GM19468 (cell line): Measurements from ENCODE around the gene FGFRL1.
"Not testable (repeated sequence)": the region's sequence is repeated elsewhere in the genome, so short reads cannot be mapped to it uniquely, and the experiment has no call there.

Experiments used
- ATAC-seq: cut with Tn5 transposase; IDR thresholded peaks from one replicate; pipeline ENCODE4 v1.9.1; 2021; ENCODE audit warnings: mild to moderate bottlenecking, moderate library complexity, moderate number of reproducible peaks; ENCODE audit not compliant: unreplicated experiment; ENCODE audit errors: extremely low read depth

FGFRL1 gene

DNA sequence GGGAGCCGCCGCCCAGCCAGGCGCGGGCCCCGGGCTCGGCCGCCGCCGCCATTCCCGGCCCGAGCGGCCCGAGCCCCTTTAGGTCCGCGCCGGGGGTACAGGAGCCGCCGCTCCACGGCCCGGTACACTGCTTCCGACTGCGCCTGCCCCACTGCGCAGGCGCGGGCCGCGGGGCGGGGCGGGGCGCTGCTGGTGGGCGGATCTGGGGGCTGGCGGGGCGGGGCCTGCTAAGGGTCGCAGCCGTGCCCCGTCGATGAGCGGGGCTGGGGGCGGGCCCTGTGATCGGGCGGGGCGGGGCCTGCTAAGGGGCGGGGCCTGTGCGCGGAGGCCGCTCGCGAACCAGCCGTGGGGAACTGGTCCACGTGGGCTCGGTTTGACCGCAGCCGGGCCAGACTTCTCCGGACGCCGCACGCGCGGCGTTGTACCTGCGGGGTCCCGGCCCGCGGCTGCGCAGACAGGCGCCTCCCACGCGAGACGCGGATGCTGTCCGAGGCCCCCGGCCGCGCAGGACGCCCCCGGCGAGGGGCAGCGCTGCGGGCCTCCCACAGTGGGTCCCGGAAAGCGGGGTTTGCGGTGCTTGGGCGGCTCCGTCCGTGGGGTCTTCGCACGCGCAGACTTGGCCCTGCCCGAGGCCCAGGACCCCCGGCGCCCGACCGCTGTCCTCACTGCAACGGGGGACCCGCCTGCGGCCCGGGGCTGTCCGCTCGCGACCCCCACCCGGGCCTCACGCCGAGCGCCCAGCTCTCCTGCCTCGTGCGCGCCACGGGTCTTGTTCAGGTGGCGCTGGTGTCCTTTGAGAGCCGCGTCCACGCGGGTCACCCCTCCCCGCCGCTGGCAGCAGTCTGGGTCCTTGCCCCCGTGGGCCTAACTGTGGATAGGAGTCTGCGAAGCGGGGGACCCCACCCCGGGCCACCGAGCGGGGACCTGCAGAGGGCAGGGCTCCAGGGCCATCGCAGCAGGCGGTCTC, 37.7 kb upstream of the FGFRL1 start, which contains the start of gene DGKQ:
TSS of gene DGKQ (minus strand) at position 139 of the 967 bp plus-strand sequence. CDS start at position 52, 87 bp downstream.
- no peak for ATAC-seq

DNA sequence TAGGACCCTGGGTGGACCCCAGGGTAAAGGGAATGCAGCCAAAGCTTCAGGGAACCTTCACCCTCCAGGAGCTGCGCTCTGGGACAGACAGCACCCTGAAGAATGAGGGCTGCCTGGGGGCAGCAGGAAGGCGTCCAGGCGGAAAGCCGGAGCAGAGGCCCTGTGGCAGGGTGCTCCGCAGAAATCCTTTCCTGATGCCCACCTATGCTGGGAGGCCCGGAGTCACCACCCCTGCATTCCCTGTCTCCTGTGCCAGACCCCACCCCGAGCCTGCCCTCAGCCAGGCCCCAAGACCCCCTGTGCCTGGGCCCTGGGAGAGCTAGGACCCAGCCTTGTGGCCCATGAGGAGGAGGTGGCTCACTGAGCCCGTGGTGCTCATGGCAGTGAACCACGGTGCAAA, 36.8 kb upstream of the FGFRL1 start:
- no peak for ATAC-seq

DNA sequence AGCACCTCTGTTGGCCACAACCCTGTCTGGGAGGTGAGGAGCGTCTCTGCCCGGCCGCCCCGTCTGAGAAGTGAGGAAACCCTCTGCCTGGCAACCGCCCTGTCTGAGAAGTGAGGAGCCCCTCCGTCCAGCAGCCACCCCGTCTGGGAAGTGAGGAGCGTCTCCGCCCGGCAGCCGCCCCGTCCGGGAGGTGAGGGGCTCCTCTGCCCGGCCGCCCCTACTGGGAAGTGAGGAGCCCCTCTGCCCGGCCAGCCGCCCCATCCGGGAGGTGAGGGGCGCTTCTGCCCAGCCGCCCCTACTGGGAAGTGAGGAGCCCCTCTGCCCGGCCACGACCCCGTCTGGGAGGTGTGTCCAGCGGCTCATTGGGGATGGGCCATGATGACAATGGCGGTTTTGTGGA, 35.4 kb upstream of the FGFRL1 start:
- ATAC-seq, result not testable (repeated sequence)

DNA sequence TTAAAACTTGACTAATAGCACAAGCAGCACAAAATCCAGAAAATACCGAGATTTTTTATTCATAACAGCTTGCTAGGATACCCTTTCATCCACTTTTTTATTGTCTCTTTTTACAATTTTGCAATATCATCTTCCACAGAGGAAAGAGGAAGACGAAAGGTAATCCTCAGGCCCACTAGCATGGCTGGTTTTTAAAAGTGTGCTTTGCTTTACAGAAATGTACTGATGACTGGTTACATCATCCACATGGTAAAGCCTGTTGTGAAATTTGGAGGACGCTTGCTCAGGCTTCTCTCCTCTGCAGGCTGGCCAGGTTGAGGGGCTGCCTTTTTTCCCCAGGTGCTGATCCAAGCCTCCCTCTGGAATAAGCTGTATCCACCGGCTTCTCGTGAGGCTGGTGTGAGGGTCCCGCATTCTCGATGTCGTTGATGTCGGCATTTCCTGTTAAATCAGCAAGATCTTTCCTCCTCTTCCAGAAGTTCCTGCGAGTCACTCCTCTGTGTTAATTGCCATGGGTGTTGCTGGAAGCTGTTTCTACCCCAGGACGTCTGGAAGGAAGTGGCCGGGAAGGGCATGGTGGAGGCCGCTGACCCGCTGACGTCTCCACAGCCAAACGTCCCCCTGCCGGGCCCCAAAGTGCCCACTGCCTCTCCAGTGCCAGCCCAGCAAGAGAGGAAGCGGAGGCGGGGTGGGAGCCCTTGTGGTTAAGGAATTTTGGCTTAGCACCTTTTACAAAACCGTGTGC, 32.3 kb upstream of the FGFRL1 start:
- no peak for ATAC-seq

- no peak for ATAC-seq
These were observed 29.1 kb upstream of the FGFRL1 start for GRCh38 chr4:982291-982690.

- no peak for ATAC-seq
These were observed 28.6 kb upstream of the FGFRL1 start for GRCh38 chr4:982814-983213.

DNA sequence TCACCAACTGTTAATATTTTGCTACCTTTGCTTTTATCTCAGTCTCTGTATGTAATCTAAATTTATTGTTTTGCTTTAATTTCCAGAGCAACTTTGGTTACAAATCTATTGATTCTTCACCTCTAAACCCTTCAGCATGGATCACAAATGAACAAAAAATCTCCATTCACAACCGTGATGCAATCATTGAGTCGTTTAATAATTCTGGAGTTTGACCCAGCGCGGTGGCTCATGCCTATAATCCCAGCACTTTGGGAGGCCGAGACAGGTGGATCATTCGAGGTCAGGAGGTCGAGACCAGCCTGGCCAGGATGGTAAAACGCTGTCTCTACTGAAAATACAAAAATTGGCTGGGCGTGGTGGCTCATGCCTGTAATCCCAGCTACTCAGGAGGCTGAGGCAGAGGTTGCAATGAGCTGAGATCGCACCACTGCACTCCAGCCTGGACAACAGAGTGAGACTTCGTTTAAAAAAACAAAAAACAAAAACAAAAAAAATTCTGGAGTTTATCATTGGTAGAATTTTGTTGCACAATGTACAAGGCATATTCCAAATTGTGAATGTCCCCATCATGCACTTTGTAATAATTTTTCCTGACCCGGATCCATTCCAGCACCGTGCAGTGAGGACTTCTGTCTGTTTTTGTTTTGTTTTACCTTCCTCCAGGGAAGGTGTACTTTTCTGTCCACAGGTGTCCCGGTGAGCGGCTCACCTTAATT, 26.9 kb upstream of the FGFRL1 start:
- no peak for ATAC-seq

DNA sequence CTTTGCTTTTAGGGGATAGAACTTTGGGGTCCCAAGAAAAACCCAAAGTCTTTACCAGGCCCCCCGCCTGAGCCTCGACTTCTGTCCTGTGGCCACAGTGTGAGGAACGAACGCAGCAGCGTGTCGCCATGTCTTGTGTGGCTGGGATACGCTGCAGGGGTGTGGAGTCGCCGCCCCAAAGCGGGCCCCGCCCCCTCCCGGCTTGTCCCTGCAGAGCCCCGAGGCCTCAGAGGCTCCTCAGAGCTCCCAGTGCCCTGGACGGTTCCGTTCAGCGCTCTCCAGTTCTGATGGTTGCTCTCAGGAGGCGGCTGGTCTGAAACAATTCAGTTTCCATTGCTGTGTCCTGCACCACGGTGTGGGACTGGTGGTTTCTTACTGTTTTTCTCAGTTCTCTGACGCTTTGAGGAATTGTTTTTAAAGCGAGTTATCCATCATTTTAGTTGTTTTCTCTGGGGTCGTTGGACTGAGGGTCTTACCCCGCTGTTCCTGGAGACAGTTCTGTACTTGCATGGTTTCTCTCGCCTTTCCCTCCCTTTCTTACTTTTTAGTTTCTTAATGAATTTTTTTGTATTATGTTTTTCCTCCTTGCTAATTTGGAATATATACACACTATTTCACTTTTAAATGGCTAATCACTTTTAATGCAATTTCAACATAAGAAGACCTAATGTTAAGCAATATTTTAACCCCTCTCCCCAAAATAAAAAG, 26.1 kb upstream of the FGFRL1 start:
- ATAC-seq, result no peak

DNA sequence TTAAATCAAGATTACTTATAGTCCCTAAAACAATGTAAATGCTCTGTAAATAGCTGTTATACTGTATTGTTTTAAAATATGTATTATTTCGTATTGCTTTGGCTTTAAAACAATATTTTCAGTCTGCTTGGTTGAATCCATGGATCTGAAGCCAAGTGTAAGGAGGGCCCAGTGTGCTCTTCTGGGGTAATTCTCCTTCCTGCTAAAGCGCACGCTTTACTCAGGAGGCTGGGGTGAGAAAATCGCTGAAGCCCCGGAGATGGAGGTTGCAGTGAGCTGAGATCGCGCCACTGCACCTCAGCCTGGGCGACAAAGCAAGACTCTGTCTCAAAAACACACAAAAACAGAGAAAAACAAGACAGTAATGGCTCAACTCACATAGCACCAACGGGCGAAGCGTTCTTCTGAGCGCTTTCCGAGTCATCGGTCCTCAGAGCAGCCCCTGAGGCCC, 25.0 kb upstream of the FGFRL1 start:
- ATAC-seq, result no peak

DNA sequence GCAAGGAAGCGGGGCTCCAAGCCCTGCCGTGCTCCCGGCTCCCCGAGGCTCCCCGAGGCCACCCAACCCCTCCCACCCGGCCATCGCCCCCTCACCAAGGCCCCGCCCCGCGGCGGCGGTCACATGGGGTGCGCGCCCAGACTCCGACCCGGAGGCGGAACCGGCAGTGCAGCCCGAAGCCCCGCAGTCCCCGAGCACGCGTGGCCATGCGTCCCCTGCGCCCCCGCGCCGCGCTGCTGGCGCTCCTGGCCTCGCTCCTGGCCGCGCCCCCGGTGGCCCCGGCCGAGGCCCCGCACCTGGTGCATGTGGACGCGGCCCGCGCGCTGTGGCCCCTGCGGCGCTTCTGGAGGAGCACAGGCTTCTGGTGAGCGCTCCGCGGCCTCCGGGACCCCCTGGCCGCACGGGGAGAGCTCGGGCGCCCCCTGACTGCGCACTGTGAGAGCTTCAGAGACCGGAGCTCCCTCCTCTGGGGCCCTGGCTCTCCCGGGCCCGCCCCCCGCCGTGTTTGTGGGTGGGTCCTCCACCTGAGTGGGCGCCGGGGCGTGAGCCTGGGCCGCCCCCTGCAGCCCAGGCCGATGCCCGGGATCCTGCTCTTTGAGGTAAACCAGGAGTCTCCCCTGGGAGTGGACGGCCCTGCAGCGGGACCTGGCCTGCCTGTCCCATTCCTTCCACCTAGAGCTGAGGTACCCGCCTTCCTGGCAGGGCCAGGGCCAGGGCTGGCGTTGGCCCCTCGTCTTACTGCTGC, 24.4 kb upstream of the FGFRL1 start, which contains the start of gene IDUA:
TSS of gene IDUA (plus strand) at position 166 of the 745 bp plus-strand sequence. CDS start at position 207, 41 bp downstream.
- ATAC-seq, result peak; percentile 27

DNA sequence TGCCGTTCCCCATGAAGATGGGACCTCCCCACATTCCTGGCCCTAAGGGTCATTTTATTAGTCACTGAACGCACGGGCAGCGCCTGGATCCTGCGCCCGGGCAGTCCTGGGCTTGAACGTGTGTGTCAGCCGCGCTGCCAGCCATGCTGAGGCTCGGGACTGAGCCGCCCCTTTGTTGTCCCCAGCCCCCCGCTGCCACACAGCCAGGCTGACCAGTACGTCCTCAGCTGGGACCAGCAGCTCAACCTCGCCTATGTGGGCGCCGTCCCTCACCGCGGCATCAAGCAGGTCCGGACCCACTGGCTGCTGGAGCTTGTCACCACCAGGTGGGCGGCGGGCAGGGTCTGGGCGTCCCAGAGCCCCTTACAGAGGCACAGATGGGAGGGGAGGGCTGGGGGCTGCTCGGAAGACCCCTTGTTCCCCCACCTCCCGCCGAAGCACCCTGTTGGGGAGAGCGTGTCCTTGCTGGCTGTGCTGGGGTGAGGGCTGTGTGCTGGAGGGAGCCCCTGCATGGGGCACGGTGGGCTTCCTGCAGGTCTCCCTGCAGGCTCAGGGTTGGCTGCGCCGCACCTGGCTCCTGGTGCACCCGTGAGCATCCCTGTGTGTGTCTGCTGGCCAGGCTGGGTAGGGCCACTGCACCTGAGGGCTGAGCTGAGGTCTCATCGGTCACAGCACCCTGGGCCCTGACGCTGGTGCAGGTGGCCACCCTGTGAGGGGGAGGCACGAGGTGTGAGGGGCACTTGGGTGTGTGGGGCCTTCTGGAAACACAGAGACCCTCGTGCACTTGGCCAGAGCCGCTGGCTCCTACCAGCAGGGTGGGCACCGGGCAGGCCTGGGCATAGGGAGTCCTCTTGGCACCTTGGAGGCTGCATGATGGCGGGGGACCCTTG, 23.6 kb upstream of the FGFRL1 start:
- ATAC-seq, result no peak

DNA sequence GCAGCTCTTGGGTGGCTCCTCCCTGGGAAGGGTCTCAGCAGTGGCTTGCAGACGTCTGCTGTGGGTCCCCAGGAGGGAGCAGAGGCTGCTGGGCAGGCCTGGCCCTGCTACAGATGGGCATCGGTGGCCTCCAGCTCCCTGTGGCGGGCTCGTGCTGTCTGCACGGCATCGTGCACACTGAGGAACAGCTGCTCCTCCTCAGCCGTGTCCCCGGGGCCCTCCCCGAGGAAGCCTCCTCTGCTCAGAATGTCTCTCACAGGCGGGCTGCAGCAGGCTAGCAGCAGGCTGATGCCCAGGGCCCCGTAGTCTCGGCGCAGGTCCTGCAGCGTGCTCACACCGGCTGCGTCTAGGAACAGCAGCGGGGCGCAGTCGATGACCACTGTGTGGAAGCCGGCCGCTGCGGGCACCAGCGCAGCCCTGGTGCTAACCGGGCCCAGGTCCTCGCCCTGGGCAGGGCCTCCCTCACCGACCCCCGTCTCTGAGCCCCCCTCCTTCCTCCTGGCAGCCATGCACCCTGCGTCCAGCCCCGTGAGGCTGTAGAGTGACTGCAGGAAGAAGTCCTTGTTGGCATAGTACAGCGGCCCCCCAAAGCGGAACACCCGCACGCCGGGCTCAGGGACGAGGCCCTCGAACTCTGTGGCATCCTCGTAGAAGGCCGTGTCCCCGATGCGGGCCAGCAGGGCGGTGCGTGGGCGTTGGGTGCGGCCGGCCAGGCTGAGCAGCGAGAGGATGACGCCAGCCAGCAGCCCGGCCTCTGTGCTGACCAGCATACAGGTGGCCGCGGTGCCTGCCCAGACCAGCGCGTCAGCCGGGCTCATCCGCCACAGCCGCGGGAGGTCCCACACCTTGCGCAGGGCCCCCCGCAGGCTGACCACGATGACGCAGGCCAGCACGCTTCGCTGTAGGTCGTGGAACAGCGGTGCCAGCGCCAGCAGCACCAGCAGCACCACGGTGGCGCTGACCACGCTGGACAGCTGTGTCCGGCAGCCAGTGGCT, 22.4 kb upstream of the FGFRL1 start:
- ATAC-seq, result no peak

- no peak for ATAC-seq
These were observed 21.5 kb upstream of the FGFRL1 start for GRCh38 chr4:989722-990471.

DNA sequence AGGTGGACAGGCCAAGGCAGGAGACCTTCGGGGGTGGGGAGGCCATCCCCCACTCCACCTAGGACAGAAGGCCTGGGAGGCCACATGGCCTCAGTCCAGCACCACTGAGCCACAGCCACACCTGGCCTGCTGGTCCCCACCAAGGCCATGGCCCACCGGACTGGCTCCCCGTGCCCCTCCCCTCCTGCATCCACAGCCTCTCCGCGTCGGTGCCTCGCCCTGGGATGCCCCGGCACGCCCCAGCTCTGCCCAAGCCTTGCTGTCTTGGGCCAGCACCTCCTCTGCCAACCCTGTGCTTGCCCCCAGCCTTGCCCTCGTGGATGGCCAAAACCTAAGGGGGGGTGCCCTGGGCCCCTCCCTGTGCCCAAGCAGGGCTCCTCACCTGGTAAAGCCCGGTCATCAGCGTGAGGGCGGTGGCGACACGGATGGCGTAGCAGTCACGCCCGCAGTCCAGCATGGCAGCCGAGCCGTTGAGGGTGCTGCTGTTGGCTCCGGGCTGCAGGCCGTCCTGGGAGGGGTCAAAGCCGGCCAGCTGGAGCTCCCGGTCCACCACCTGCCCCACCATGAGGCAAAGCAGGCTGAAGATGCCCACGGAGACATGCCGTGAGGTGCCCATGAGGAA, 20.6 kb upstream of the FGFRL1 start:
- ATAC-seq, result no peak

DNA sequence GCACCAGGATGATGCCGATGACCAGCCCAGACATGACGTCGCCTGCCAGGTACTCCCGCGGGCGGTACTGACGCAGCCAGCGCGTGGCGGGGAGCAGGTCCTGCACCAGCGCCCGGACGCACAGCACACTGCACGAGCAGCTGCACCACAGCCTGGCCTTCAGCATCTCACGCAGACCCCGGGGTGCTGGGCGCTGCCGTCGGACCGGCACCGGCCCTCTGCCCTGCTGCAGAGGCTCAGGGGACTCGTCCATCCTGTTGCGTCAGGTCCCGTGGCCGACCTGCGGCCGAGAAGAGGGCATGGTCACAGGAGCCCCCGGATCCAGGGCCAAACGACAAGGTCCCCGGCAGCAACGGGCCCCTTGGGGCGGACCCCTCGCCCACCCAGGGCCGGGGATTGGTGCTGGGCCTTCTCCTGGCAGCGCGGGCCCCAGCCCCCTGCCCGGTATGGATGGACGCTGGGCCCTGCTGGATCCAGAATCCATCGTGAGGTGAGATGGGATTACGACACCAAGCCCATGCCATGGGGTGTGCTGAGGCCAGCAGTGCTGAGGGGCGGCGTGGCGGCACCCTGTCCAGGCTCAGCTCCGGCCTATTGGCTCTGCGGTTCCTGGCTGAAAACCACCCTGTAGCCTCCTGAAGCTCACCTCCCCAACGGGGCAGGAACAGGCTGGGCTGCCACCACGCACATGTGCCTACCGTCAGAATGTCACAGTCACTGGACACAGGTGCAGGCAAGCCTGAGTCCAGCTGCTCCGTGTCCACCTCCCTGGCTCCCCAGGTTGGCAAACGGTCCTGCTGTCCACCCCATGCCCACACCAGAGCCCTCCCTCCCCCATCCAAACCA, 19.8 kb upstream of the FGFRL1 start:
- ATAC-seq, result no peak
